ENCODE results near the gene MITF. TPM values are rescaled to one million over a fixed set of nuclear protein-coding genes. Genes with fewer than 3 reads are reported as not detected.
A peak's percentile ranks its signal among the peaks of the same experiment; 100 is the strongest.

The MITF gene
- total and polyA plus RNA-seq, 8 donors, result 6.2 to 29.6 (median 7.5) TPM

- ATAC-seq (no peak), DNase-seq (no peak)
- Histone ChIP-seq H3K9me3 (no peaks in the 10 kb centered on the region), H3K4me3 (no peak overlapping the region), H3K27me3 (no peaks in the 10 kb centered on the region), H3K36me3 (peaks cover 0 to 15% of the 10 kb centered on the region in 2 donors), H3K4me1 (no peaks in the 10 kb centered on the region), H3K27ac (no peak overlapping the region)
- intact Hi-C loops (cut with DNase I), result no loop called here
- TF ChIP-seq CTCF (IDR thresholded peaks at IDR 0.05), result no peak
Measured at GRCh38 chr3:69959581-69959980, 220.3 kb downstream of the MITF start.

- Histone ChIP-seq H3K27me3 (no peaks in the 10 kb centered on the region), H3K9me3 (no peaks in the 10 kb centered on the region), H3K27ac (no peak overlapping the region), H3K4me1 (no peaks in the 10 kb centered on the region), H3K4me3 (no peak overlapping the region), H3K36me3 (peaks cover 0 to 24% of the 10 kb centered on the region in 2 donors)
- ATAC-seq (no peak), DNase-seq (peak in 2 of 4 donors; percentile 29 to 46)
- intact Hi-C loops (cut with DNase I), result no loop called here
- TF ChIP-seq CTCF (IDR thresholded peaks at IDR 0.05), result no peak
Measured at GRCh38 chr3:69961706-69962439, 222.6 kb downstream of the MITF start.

GRCh38 chr3:69963643-69964042 is 224.4 kb downstream of the MITF start:
- no peak for TF ChIP-seq CTCF (IDR thresholded peaks at IDR 0.05)
- Histone ChIP-seq H3K4me3 (no peak overlapping the region), H3K36me3 (peaks cover 0 to 24% of the 10 kb centered on the region in 2 donors), H3K27me3 (no peaks in the 10 kb centered on the region), H3K27ac (no peak overlapping the region), H3K4me1 (no peaks in the 10 kb centered on the region), H3K9me3 (no peaks in the 10 kb centered on the region)
- intact Hi-C loops (cut with DNase I), result no loop called here
- DNase-seq (no peak), ATAC-seq (no peak)

GRCh38 chr3:69967156-69967555 is 227.9 kb downstream of the MITF start:
- no peak for TF ChIP-seq CTCF (IDR thresholded peaks at IDR 0.05)
- ATAC-seq (no peak), DNase-seq (no peak)
- H3K27ac ChIP-seq, result no peak overlapping the region
- no peaks in the 10 kb centered on the region for H3K9me3 ChIP-seq
- H3K4me1 ChIP-seq, result no peaks in the 10 kb centered on the region
- no peaks in the 10 kb centered on the region for H3K27me3 ChIP-seq
- no peak overlapping the region for H3K4me3 ChIP-seq
- intact Hi-C loops (cut with DNase I), result no loop called here
- H3K36me3 ChIP-seq, result peaks cover 0 to 11% of the 10 kb centered on the region in 2 donors

- Histone ChIP-seq H3K9me3 (no peaks in the 10 kb centered on the region), H3K27ac (no peak overlapping the region), H3K4me3 (no peak overlapping the region), H3K4me1 (no peaks in the 10 kb centered on the region), H3K36me3 (no peaks in the 10 kb centered on the region), H3K27me3 (no peaks in the 10 kb centered on the region)
- intact Hi-C loops (cut with DNase I), result no loop called here
- no peak for TF ChIP-seq CTCF (IDR thresholded peaks at IDR 0.05)
- ATAC-seq (no peak), DNase-seq (no peak)
Measured at GRCh38 chr3:69970827-69971226, 231.6 kb downstream of the MITF start.

Data from left lung (tissue), 10 donors.